ENCODE measurements around the gene MRPS30.

- TF ChIP-seq CTCF (conservative IDR thresholded peaks at IDR 0.05; ENCODE audit: low read length): no peak
- TF ChIP-seq EZH2phosphoT487 (IDR thresholded peaks at IDR 0.05; ENCODE audit: borderline replicate concordance): no peak
Measured at GRCh38 chr5:44779167-44779566, 29.6 kb upstream of the MRPS30 start.

All from Loucy (cell line).